Muscle layer of duodenum (tissue), 2 donors: ENCODE measurements around the gene IQCB1.
A peak's percentile ranks its signal among the peaks of the same experiment; 100 is the strongest.

Experiments used
- H3K27ac ChIP-seq: one replicate; pipeline ENCODE4 v1.7.0; 2013; ENCODE audit warnings: mild to moderate bottlenecking, low read length
- H3K27me3 ChIP-seq: one replicate; pipeline ENCODE4 v1.7.0; 2013; ENCODE audit warnings: low read depth, mild to moderate bottlenecking, control low read depth, low read length
- H3K36me3 ChIP-seq, 2 donors: one replicate each; pipeline ENCODE4 v1.7.0; 2013; ENCODE audit warnings: low read length in 2 of 2, control low read depth in 1 of 2, mild to moderate bottlenecking in 1 of 2; ENCODE audit not compliant: insufficient read depth in 2 of 2, control insufficient read depth in 1 of 2
- H3K4me1 ChIP-seq, 2 donors: one replicate each; pipeline ENCODE4 v1.7.0; 2013; ENCODE audit warnings: low read length in 2 of 2, mild to moderate bottlenecking in 2 of 2, control low read depth in 1 of 2, moderate library complexity in 1 of 2; ENCODE audit not compliant: insufficient read depth in 2 of 2, control insufficient read depth in 1 of 2
- H3K4me3 ChIP-seq, 2 donors: one replicate each; pipeline ENCODE4 v1.7.0; 2013; ENCODE audit warnings: low read length in 2 of 2, low read depth in 1 of 2, mild to moderate bottlenecking in 1 of 2
- H3K9me3 ChIP-seq, 2 donors: one replicate each; pipeline ENCODE4 v1.7.0; 2013; ENCODE audit warnings: low read length in 2 of 2, control low read depth in 1 of 2, mild to moderate bottlenecking in 1 of 2; ENCODE audit not compliant: control insufficient read depth in 1 of 2
- donor health status: healthy.

The IQCB1 gene

DNA sequence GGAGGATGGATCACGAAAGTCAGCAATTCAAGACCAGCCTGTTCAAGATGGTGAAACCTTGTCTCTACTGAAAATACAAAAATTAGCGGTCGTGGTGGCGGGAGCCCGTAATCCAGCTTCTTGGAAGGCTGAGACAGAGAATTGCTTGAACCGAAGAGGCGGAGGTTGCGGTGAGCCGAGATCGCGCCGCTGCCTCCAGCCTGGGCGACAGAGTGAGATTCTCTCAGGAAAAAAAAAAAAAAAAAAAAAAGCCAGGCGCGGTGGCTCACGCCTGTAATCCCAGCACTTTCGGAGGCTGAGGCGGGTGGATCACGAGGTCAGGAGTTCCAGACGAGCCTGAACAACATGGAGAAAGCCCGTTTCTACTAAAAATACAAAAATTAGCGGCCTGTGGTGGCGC is 5.1 kb upstream of the IQCB1 start:
- Histone ChIP-seq H3K9me3 (no peaks in the 10 kb centered on the region), H3K4me3 (no peak overlapping the region), H3K36me3 (no peaks in the 10 kb centered on the region), H3K27me3 (no peaks in the 10 kb centered on the region), H3K27ac (no peak overlapping the region), H3K4me1 (no peaks in the 10 kb centered on the region)

DNA sequence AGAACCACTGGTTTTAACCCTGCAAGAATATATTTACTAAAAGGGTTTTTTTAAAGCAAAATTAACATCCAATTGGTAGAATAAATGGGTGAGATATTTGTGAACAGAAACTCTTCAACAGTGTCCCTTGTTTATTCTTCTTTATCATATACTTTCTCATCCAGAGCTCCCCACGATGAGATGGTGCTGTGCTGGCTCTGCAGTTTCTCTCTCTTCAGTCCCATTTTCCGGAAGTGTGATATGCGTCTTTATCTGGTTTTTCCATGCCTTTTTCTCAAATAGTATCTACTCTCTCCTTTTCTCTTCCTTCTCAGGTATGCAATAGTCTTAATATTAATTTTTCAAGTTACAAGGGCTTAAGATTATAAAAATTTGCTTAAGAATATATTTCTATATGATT is 1.6 kb upstream of the IQCB1 start:
- Histone ChIP-seq H3K27ac (no peak overlapping the region), H3K36me3 (peaks cover 0 to under 1% of the 10 kb centered on the region in 2 donors), H3K27me3 (no peaks in the 10 kb centered on the region), H3K4me3 (peak overlapping the region in 1 of 2 donors; percentile 79), H3K9me3 (no peaks in the 10 kb centered on the region), H3K4me1 (peaks cover 6 to 8% of the 10 kb centered on the region in 2 donors)

DNA sequence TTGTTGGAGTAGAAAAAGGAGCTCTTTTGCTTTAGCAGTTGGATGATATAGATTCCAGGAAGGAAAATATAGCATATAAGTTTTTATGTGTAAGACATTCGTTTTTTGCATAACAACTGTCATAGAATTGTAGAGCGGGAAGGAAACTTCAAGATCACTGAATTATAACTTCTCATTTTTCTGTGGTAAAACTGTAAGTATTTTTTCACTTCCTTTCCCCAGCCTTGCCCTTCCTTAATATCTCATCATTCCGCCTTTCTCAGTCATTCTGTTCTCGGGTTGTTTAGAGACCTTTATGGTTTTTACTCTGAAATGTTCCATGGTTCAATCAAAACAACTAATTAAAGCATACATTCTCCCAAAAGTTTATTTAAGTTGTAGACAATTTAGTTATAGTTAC is 1.2 kb upstream of the IQCB1 start:
- Histone ChIP-seq H3K4me1 (peaks cover 6 to 8% of the 10 kb centered on the region in 2 donors), H3K27me3 (no peaks in the 10 kb centered on the region), H3K36me3 (peaks cover 0 to 3% of the 10 kb centered on the region in 2 donors), H3K4me3 (peak overlapping the region; percentile 79 to 89), H3K27ac (peak overlapping the region; percentile 83), H3K9me3 (no peaks in the 10 kb centered on the region)

DNA sequence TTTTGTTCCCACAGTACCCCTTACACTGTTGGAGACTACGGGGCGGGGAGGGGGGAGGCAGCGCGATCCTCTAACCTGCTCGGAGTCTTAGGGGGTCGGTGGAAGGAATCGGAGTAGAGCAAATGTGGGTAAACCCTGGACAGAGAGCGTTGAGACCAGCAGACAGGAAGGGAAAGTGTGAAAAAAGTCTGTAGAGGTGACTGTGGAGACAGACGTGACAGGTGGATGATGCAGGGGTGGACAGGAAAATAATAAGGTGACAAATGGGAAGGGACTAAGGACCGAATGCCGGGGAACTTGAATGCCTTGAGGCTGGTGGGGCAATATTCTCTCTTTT is 573 bp upstream of the IQCB1 start:
- H3K27ac ChIP-seq = peak overlapping the region; percentile 83
- H3K36me3 ChIP-seq = peaks cover 0 to 3% of the 10 kb centered on the region in 2 donors
- H3K4me1 ChIP-seq = peaks cover 6 to 8% of the 10 kb centered on the region in 2 donors
- no peaks in the 10 kb centered on the region for H3K27me3 ChIP-seq
- H3K9me3 ChIP-seq = no peaks in the 10 kb centered on the region
- H3K4me3 ChIP-seq = peak overlapping the region; percentile 79 to 89

DNA sequence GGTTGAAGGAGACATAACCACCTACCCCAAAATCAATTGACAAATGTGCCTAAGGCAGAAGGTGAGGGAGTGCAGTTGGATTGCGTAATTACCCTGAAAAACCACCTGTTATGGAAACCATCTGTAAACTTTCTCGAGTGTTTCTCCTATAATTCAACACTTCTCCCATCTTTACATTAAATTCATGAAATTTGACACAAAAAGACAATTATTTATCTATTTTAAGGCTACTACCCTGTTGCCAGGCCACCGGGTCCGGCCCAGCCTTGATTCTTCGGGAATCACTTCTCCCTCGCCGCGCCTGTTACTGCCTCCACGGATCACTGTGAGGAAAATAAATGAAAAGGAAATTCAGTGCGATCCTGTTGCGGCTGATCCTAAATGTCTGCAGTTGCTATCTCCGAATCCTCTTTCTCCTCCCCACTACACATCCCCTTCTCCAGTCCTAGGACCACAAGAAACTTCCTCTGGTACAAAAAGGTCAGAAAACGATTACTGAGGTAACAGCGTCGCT is 646 bp downstream of the IQCB1 start:
- H3K27me3 ChIP-seq = no peaks in the 10 kb centered on the region
- H3K4me1 ChIP-seq = peaks cover 6 to 8% of the 10 kb centered on the region in 2 donors
- H3K9me3 ChIP-seq = no peaks in the 10 kb centered on the region
- peak overlapping the region; percentile 80 for H3K27ac ChIP-seq
- peaks cover 3 to 6% of the 10 kb centered on the region in 2 donors for H3K36me3 ChIP-seq
- H3K4me3 ChIP-seq = peak overlapping the region; percentile 79 to 89

DNA sequence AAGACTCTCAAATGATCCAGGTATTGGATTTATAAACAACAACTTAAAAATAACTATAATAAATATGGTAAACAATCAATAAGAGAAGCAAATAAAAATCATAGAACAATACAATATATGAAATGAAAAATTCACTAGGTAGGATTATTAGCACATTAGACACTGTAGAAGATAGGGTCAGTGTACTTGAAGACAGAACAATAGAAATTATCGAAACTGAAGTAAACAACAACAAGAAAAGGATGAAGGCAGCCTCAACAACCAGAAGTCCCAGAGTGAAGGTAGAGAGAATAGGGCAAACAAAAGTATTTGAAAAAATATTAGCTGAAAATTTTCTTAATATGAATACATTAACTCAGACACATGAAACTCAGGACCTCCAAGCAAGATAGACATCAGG is 11.9 kb downstream of the IQCB1 start:
- peaks cover 4 to 10% of the 10 kb centered on the region in 2 donors for H3K9me3 ChIP-seq
- peaks cover 32 to 65% of the 10 kb centered on the region in 2 donors for H3K36me3 ChIP-seq
- no peaks in the 10 kb centered on the region for H3K27me3 ChIP-seq
- H3K27ac ChIP-seq = no peak overlapping the region
- no peaks in the 10 kb centered on the region for H3K4me1 ChIP-seq
- no peak overlapping the region for H3K4me3 ChIP-seq

DNA sequence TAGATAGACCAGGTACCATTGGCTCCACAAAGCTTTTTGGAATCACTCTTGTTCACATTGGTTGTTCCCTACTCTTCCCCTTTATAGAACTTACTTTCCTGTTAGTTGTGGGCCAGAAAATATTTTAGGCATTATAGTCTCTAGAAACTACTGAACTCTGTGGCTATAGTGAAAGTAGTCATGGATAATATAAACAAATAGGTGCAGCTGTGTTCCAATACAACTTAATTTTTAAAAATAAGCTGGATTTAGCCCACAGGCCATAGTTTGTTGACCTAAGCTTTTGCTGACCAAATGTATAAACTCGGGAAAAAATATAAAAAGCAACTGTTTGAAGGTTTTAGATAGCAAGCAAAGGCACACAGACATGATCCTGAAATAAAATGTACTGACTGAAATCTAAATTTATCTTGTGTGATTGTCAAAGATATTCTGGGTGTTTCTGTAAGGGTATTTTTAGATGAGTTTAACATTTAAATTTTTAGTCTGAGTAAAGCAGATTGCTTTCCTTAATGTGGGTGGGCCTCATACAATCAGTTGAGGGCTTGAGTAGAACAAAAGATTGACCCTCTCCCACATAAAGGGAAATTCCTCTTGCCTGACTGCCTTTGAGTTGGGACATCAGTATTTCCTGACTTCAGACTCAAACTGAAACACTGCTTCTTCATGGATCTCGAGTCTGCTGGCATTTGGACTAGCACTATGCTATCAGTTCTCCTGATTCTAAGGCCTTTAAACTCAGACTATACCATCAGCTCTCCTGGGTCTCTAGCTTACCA is 13.2 kb downstream of the IQCB1 start:
- Histone ChIP-seq H3K4me3 (no peak overlapping the region), H3K4me1 (no peaks in the 10 kb centered on the region), H3K9me3 (peaks cover 4 to 10% of the 10 kb centered on the region in 2 donors), H3K27ac (no peak overlapping the region), H3K36me3 (peaks cover 37 to 71% of the 10 kb centered on the region in 2 donors), H3K27me3 (no peaks in the 10 kb centered on the region)

DNA sequence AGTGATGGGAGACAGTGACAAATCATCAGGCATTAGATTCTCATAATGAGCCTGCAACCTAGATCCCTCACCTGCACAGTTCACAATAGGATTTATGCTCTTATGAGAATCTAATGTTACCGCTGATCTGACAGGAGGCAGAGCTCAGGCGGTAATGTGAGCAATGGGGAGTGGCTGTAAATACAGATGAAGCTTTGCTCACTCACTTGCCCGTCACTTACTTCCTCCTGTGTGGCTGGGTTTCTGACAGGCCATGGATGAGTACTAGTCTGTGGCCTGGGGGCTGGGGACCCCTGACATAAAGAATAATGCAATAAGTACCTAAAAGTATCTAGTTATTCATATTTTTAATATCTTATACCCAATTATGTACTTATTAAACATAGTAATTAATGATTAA is 15.6 kb downstream of the IQCB1 start:
- Histone ChIP-seq H3K36me3 (peaks cover 22 to 50% of the 10 kb centered on the region in 2 donors), H3K9me3 (peaks cover 4 to 10% of the 10 kb centered on the region in 2 donors), H3K4me1 (no peaks in the 10 kb centered on the region), H3K4me3 (no peak overlapping the region), H3K27me3 (no peaks in the 10 kb centered on the region), H3K27ac (no peak overlapping the region)

DNA sequence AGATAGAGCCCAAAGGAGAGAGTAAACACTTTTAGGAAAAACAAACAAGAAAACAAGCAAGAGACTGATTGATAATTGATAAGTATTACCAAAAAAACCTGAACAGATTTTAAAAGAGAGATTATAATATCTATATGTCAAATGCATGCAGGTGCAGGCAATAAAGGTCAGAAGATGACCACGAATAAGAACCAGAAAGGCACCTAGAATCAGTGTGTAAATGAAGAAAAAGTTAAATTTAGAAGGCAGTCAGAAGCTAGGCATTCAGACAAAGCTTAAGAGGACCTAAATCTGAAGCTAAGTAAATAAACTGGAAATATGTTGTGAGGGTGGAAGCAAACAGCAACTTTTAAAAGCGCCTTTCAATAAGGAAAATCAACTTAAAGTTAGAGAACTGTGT is 16.3 kb downstream of the IQCB1 start:
- H3K4me3 ChIP-seq = no peak overlapping the region
- H3K9me3 ChIP-seq = peaks cover 0 to 10% of the 10 kb centered on the region in 2 donors
- no peak overlapping the region for H3K27ac ChIP-seq
- H3K4me1 ChIP-seq = no peaks in the 10 kb centered on the region
- no peaks in the 10 kb centered on the region for H3K27me3 ChIP-seq
- H3K36me3 ChIP-seq = peaks cover 17 to 43% of the 10 kb centered on the region in 2 donors

DNA sequence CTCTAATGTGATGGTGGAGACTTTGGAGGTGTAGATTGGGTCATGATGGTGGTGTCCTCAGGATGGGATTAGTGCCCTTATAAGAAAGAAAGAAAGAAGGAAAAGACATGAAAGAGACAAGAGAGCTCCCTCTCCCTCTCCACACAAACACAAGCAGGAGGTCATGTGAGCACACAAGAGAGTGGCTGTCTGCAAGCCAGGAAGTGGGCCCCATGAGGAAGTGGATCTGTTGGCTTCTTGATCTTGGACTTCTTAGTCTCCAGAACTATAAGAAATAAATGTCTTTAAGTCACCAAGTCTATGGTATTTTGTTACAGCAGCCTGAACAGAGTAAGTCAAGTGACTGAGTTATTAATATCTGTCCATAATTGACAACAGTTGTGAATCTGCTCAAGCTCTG is 17.1 kb downstream of the IQCB1 start:
- peaks cover 0 to 3% of the 10 kb centered on the region in 2 donors for H3K9me3 ChIP-seq
- H3K4me1 ChIP-seq = no peaks in the 10 kb centered on the region
- no peak overlapping the region for H3K27ac ChIP-seq
- no peaks in the 10 kb centered on the region for H3K27me3 ChIP-seq
- peaks cover 16 to 35% of the 10 kb centered on the region in 2 donors for H3K36me3 ChIP-seq
- no peak overlapping the region for H3K4me3 ChIP-seq

DNA sequence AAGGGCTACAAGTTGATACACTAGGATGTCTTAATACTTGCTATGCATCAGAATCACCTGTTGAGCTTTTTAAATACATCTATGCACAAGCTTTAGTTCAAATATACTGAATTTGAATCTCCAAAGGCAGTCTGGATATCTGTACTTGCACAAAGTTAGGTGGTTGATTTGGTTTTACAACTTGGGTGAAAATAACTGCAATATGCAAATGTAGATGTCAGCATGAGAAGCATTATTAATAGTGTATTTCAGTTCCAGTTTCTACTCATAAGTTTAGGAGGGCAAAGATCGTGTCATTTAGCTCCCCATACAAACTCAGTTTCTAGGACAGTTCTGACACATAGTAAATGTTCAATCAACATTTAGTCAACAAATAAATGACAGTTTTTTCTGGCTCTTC is 25.6 kb downstream of the IQCB1 start:
- Histone ChIP-seq H3K9me3 (no peaks in the 10 kb centered on the region), H3K27ac (no peak overlapping the region), H3K36me3 (peaks cover 22 to 32% of the 10 kb centered on the region in 2 donors), H3K4me3 (no peak overlapping the region), H3K4me1 (no peaks in the 10 kb centered on the region), H3K27me3 (no peaks in the 10 kb centered on the region)
